ENCODE measurements around the gene IL34.
"Not testable (repeated sequence)": the region's sequence is repeated elsewhere in the genome, so short reads cannot be mapped to it uniquely, and the experiment has no call there.

IL34 gene

GRCh38 chr16:70659546-70659945 is 13.2 kb downstream of the IL34 start:
- DNase-seq, result no peak

GRCh38 chr16:70659953-70660671 is 13.8 kb downstream of the IL34 start:
- DNase-seq, result no peak

GRCh38 chr16:70660672-70661350 is 14.5 kb downstream of the IL34 start:
- no peak for DNase-seq

- DNase-seq, result no peak
Observed at GRCh38 chr16:70661534-70661917, 15.2 kb downstream of the IL34 start.

- DNase-seq, result no peak
Observed at GRCh38 chr16:70661918-70662641, 15.7 kb downstream of the IL34 start.

- DNase-seq, result no peak
Observed at GRCh38 chr16:70662991-70663523, 16.7 kb downstream of the IL34 start.

- DNase-seq, result no peak
Observed at GRCh38 chr16:70663524-70664324, 17.4 kb downstream of the IL34 start.

- no peak for DNase-seq
Observed at GRCh38 chr16:70664325-70665112, 18.2 kb downstream of the IL34 start.

GRCh38 chr16:70665113-70665694 is 18.8 kb downstream of the IL34 start:
- DNase-seq, result no peak

GRCh38 chr16:70665806-70666735 is 19.7 kb downstream of the IL34 start:
- DNase-seq, result no peak

GRCh38 chr16:70670175-70670574 is 23.8 kb downstream of the IL34 start:
- no peak for DNase-seq

GRCh38 chr16:70670938-70671337 is 24.6 kb downstream of the IL34 start:
- DNase-seq, result not testable (repeated sequence)

- no peak for DNase-seq
Observed at GRCh38 chr16:70674221-70675014, 28.1 kb downstream of the IL34 start.

- no peak for DNase-seq
Observed at GRCh38 chr16:70675851-70676513, 29.6 kb downstream of the IL34 start.

GRCh38 chr16:70676675-70677498 is 30.5 kb downstream of the IL34 start:
- no peak for DNase-seq

- DNase-seq, result no peak
Observed at GRCh38 chr16:70677499-70678120, 31.3 kb downstream of the IL34 start.

- no peak for DNase-seq
Observed at GRCh38 chr16:70678121-70678897, 31.9 kb downstream of the IL34 start.

Data from stimulated activated CD8-positive, alpha-beta memory T cell treated with anti-CD3 and anti-CD28 coated beads, Interleukin-4, amount 100 ng/mL, for 48 hours (primary cell).